ENCODE results near the gene TM4SF20. TPM values are rescaled to one million over a fixed set of nuclear protein-coding genes. Genes with fewer than 3 reads are reported as not detected.

TM4SF20 gene
- total RNA-seq, 1 experiment from 2014 or later, result not detected

- intact Hi-C loops (cut with micrococcal nuclease; ENCODE audit: unreplicated experiment), result no loop called here
- ChIA-PET POLR2A (ENCODE audit: low non-redundant PET) (no interaction called here), CTCF (no interaction called here)
- H3K4me3 ChIP-seq (ENCODE audit: low read depth, low read length, poor library complexity, severe bottlenecking), result no peak overlapping the region
- no peak overlapping the region for H3K27ac ChIP-seq (ENCODE audit: low read depth, low read length, poor library complexity, severe bottlenecking)
- H3K27me3 ChIP-seq (replicated peaks; ENCODE audit: insufficient read depth, low read depth, low read length, poor library complexity), result no peaks in the 10 kb centered on the region
- H3K36me3 ChIP-seq (ENCODE audit: insufficient read depth, low read length, poor library complexity, severe bottlenecking), result peaks cover 38% of the 10 kb centered on the region
- peaks cover under 1% of the 10 kb centered on the region for H3K4me1 ChIP-seq (ENCODE audit: insufficient read depth, low read length, poor library complexity, severe bottlenecking)
- TF ChIP-seq EZH2 (IDR thresholded peaks at IDR 0.05; ENCODE audit: borderline replicate concordance, low read depth, low read length, poor library complexity, severe bottlenecking), result no peak
- TF ChIP-seq, protein P1, sequence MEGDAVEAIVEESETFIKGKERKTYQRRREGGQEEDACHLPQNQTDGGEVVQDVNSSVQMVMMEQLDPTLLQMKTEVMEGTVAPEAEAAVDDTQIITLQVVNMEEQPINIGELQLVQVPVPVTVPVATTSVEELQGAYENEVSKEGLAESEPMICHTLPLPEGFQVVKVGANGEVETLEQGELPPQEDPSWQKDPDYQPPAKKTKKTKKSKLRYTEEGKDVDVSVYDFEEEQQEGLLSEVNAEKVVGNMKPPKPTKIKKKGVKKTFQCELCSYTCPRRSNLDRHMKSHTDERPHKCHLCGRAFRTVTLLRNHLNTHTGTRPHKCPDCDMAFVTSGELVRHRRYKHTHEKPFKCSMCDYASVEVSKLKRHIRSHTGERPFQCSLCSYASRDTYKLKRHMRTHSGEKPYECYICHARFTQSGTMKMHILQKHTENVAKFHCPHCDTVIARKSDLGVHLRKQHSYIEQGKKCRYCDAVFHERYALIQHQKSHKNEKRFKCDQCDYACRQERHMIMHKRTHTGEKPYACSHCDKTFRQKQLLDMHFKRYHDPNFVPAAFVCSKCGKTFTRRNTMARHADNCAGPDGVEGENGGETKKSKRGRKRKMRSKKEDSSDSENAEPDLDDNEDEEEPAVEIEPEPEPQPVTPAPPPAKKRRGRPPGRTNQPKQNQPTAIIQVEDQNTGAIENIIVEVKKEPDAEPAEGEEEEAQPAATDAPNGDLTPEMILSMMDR (conservative IDR thresholded peaks at IDR 0.05; ENCODE audit: low read depth, low read length), result no peak
- H3K9me3 ChIP-seq (ENCODE audit: low read depth, low read length, poor library complexity, severe bottlenecking), result no peaks in the 10 kb centered on the region
- BruUV-seq (replicated peaks), result no TSS peak
- no peak for DNase-seq (ENCODE audit: low spot score)
Observed at GRCh38 chr2:227344231-227344630, 34.9 kb downstream of the TM4SF20 start.

DNA sequence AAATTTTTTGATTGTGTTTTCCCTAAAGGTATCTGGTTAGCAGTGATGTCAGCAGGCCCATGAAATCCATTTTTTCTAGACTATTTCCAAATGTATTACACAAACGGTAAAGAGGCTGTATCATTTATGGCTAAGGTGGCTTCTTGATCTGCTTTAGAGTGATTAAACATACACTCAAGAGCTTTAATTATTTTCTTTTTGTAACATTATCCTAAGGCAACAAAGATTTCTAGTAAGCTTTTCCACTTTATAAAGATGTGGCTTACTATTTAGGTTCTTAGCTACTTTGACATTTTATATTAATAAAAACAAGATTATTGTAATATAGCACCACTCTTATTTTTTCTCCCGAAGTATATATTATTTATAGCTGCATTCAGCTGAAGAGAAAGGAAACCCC lies 37.6 kb downstream of the TM4SF20 start:
- POLR2A ChIA-PET (ENCODE audit: low non-redundant PET), result no interaction called here

GRCh38 chr2:227340106-227340505 lies 39.0 kb downstream of the TM4SF20 start:
- no peaks in the 10 kb centered on the region for H3K4me1 ChIP-seq (ENCODE audit: insufficient read depth, low read length, poor library complexity, severe bottlenecking)
- no peak overlapping the region for H3K4me3 ChIP-seq (ENCODE audit: low read depth, low read length, poor library complexity, severe bottlenecking)
- no peaks in the 10 kb centered on the region for H3K27me3 ChIP-seq (replicated peaks; ENCODE audit: insufficient read depth, low read depth, low read length, poor library complexity)
- TF ChIP-seq, protein P1 (conservative IDR thresholded peaks at IDR 0.05; ENCODE audit: low read depth, low read length), result no peak
- no peak for TF ChIP-seq EZH2 (IDR thresholded peaks at IDR 0.05; ENCODE audit: borderline replicate concordance, low read depth, low read length, poor library complexity, severe bottlenecking)
- no peak for DNase-seq (ENCODE audit: low spot score)
- no TSS peak for BruUV-seq (replicated peaks)
- CTCF ChIA-PET, result no interaction called here
- intact Hi-C loops (cut with micrococcal nuclease; ENCODE audit: unreplicated experiment), result no loop called here
- peaks cover 43% of the 10 kb centered on the region for H3K36me3 ChIP-seq (ENCODE audit: insufficient read depth, low read length, poor library complexity, severe bottlenecking)
- no peaks in the 10 kb centered on the region for H3K9me3 ChIP-seq (ENCODE audit: low read depth, low read length, poor library complexity, severe bottlenecking)
- POLR2A ChIA-PET (ENCODE audit: low non-redundant PET), result no interaction called here
- H3K27ac ChIP-seq (ENCODE audit: low read depth, low read length, poor library complexity, severe bottlenecking), result no peak overlapping the region

More for the DNA sequence above, 37.6 kb downstream of the TM4SF20 start:
- no TSS peak for BruUV-seq (replicated peaks)
- H3K4me3 ChIP-seq (ENCODE audit: low read depth, low read length, poor library complexity, severe bottlenecking), result no peak overlapping the region
- no peaks in the 10 kb centered on the region for H3K9me3 ChIP-seq (ENCODE audit: low read depth, low read length, poor library complexity, severe bottlenecking)
- DNase-seq (ENCODE audit: low spot score), result no peak
- CTCF ChIA-PET, result no interaction called here
- intact Hi-C loops (cut with micrococcal nuclease; ENCODE audit: unreplicated experiment), result no loop called here
- H3K36me3 ChIP-seq (ENCODE audit: insufficient read depth, low read length, poor library complexity, severe bottlenecking), result peaks cover 35% of the 10 kb centered on the region
- H3K27me3 ChIP-seq (replicated peaks; ENCODE audit: insufficient read depth, low read depth, low read length, poor library complexity), result no peaks in the 10 kb centered on the region
- H3K4me1 ChIP-seq (ENCODE audit: insufficient read depth, low read length, poor library complexity, severe bottlenecking), result no peaks in the 10 kb centered on the region
- TF ChIP-seq EZH2 (IDR thresholded peaks at IDR 0.05; ENCODE audit: borderline replicate concordance, low read depth, low read length, poor library complexity, severe bottlenecking), result no peak
- TF ChIP-seq, protein P1 (conservative IDR thresholded peaks at IDR 0.05; ENCODE audit: low read depth, low read length), result no peak
- H3K27ac ChIP-seq (ENCODE audit: low read depth, low read length, poor library complexity, severe bottlenecking), result no peak overlapping the region

All from A673 (cell line).